Activated CD4-positive, alpha-beta T cell treated with anti-CD3 and anti-CD28 coated beads for 24 hours (primary cell): ENCODE results near the gene CBX1.
"Not testable (repeated sequence)": the region's sequence is repeated elsewhere in the genome, so short reads cannot be mapped to it uniquely, and the experiment has no call there.

Source experiments
- DNase-seq, 2 donors: peaks; one replicate each; pipeline ENCODE4 v3.0.0-alpha.2; 2020; ENCODE audit warnings: low read depth in 2 of 2

Gene CBX1

DNA sequence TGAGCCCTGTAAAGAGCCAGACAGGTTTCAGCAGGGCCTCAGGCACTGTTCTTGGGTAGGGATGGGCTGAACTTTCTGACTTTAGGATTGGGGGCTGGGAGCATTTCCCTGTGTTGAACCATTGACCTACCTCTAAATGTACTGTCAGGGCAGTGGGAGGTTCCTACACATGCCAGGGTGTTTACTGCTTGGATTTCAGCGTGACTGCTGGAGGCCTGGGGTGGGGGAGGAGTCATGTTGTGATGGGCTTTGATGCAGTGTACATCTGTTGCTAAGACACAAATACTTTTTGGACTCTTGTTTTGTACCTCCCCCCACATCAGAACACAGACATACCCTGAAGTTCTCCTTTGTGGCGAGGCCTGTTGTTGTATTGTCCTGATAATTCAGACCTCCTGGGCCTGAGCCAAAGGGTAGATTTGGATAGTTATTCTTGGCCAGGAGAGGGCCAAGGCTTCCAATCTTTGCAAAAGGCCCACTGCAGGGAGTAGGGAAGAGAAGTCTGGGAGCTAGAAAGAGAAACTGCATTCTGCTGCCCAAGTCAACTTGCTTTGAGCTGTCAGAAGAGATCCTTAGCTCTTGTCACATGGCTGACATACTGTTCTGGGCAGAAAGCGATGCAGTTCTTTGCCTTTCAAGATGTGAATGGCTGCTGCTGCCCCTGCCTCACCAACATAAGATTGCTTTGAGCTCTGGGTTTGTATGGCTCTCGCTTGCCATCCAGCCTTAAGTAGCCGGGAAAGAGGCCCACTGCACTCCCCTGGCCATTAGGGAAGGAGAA, 49.4 kb downstream of the CBX1 start:
- no peak for DNase-seq

DNA sequence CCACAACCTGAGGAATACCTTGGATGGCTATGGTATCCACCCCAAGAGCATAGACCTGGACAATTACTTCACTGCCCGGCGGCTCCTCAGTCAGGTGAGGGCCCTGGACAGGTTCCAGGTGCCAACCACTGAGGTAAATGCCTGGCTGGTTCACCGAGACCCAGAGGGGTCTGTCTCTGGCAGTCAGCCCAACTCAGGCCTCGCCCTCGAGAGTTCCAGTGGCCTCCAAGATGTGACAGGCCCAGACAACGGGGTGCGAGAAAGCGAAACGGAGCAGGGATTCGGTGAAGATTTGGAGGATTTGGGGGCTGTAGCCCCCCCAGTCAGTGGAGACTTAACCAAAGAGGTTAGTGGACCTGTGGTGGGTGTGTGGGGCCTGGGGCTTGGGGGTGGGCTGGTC, 50.0 kb downstream of the CBX1 start:
- DNase-seq: no peak

DNA sequence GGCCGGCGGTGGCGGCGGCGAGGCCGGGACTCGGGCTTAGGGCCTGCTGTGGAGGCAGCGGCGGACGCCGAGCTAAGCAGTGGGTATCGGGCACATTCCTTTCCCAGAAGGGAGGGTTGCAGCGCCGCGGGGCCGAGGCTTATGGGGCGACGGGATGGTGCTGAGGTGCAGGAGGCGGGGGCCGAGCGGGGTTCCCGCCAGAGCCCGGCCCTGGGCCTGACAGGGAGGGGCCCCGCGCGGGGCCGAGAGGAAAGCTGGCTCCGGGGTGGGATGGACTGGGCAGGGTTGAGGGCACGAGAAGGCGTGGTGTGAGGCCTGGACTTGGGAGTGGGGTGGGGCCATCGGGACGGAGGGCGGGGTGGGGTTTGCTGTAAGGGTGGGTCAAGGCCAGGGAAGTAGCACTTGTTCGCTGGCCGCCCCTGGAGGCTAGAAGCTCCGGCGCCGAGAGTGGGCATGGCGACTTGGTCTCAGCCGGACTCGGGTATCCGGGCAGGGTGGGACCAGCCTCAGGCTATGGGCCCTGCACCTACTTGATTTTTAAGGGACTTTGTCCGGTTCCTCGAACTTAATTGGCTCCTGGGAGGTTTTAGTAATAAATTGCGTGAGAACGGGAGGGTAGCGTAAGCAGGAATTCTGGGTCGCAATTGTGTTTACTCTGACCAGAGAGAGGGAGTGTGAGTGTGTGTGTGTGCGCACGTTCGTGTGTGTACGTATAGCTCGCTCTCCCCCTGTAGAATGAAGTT, 52.7 kb downstream of the CBX1 start:
- no peak for DNase-seq

DNA sequence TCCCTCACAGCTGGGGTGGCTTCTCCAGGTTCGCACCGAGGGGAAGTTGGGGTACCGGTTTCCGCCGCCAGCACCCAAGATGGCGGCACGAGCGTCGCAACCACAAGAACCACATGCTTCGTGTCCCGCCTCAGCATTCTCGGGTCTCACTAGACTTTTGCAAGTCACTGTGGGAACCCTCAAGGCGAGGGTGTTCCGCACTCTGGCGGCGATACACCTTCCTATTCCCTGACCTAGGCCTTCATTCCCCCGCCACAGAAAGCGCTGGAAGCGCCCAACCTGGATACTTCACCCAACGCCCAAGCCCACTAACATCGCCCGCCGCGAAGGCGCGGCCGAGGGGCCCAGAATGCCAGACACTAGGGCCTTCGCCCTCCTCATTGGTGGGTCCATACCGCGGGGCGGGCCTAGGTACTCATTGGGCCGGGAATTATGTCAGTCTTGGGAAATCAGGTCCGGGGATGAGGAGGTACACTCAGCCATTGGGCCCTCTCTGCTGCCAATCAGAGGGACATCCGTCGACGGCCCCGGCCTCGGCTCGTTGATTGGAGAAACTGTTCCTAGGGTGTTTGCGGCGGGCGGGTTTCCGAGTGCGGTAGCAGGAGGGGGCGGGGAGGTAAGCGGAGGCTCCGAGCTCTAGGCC, 53.4 kb downstream of the CBX1 start, which contains the start of gene NFE2L1:
TSS of gene NFE2L1 (plus strand) at position 619 of the 643 bp plus-strand sequence. CDS start 2,760 bp downstream, outside the sequence.
- DNase-seq: peak; percentile 95

DNA sequence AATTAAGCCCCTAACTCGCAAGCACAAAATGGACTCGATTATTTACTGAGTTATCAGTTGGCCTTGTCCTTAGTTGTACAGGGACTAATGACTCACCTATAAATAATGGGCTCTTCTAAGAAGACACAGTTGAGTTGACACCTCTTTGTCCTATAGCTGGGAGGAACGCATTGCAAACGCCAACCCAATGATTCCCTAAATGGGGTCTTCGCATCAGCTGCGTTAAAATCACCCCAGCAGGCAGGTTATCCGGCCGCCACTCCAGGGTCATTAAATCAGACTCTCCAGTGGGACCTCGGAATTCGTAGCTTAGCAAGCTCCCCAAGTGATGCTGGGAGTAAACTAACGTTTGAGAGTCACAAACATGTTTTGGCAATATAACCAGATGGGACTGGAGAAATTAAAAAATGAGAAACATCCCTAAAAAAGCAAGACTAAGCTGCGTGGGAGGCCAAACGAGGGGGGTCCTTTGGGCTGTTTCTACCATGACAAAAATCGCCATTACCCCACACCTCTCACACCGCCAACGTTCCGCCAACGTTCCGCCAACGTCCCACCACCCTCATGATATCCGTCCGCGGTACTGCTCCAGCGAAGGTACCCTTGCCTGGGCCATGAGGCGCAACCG, 54.1 kb downstream of the CBX1 start:
- DNase-seq: no peak

DNA sequence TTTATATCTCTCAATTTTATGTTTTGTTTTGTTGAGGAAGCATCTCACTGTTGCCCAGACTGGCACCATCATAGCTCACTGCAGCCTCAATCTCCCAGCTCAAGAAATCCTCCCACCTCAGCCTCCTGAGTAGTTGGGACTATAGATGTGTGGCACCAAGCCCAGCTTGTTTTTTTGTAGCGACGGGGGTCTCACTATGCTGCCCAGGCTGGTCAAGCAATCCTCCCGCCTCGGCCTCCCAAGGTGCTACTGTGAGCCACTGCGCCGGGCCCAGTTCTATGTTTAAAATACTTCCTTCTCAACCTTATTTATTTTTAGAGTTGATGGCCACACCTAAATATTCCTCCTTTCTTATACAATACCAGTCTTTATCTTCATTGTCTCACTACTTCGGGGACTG, 55.0 kb downstream of the CBX1 start:
- no peak for DNase-seq

DNA sequence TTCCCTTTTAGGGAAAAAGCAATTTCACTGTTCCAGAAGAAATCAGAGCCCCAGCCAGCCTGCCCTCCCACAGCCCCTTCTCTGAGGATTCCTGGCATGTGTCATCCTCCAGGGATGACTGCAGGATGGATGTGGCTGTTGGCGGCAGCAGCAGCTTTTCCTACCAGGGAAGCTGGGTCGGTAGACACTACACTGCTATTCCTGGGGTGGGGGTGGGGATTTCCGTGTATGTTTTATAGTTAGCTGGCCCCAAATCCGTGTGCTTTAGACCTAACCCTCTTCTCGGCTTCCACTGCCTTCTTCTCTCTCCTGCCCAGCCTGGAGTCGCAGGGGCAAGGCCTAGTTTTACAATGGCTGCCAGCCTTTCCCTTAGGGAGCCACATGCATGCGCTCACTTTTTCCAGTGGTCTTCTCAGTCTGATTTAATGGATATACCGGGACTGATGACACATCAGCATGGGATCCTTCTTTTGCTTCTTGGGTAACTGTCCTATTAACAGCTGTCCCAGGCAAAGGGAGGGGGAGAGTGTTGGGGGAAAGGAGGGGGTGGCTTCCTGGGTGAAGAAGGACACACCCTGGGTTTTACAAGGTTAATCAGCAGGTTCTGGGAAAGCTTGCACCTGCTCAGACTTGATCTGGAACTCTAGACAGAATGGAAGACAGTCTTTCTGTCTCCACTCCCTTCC, 55.8 kb downstream of the CBX1 start:
- no peak for DNase-seq

DNA sequence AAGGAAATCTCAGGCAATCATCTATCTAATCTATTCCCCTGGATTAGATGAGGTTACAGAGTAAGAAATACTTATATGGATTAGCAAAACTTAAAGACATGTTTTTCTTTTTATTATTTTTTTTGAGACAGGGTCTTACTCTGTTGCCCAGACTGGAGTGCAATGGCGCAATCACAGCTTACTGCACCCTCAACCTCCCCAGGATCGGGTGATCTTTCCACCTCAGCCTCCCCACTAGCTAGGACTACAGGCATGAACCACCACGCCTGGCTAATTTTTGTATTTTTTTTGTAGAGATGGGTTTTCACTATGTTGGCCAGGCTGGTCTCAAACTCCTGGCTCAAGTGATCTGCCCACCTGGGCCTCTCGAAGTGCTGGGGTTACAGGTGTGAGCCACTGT, 56.4 kb downstream of the CBX1 start:
- DNase-seq: no peak

DNA sequence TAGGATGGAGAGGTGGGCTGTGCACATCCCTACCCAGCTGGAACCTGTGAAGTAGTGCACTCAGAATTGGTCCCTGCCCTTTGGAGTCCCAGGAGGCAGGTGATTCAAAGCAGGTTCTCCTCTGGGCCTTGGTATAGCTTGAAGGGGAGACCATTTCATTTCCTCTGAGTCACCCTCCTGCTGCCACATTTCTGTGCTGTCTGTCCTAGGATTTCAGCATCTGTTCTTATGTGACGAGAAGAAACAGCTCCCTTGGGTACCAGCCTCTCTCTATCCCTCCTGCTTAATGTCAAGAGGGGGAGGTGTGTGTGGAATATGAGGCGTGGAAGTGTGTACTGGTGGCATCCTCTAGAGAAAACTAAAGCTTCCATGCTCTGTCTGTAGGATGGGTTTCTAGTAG, 58.1 kb downstream of the CBX1 start:
- DNase-seq: no peak

DNA sequence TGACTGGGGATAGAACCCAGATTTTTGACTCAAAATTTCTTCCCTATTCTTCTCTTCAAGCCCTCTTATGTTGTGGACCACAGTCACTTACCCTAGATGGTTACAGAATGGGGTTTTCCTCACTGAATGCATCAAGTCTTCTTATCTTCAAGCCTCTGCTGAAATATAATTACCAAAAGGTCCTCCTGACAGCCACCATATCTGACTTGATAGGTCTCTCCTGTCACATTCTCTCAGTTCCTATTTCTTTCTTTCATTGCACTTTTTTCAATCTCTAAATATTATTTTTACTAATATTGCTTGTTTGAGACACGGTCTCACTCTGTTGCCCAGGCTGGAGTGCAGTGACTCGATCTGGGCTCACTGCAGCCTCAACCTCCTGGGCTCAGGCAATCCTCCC, 62.6 kb downstream of the CBX1 start:
- DNase-seq: no peak

DNA sequence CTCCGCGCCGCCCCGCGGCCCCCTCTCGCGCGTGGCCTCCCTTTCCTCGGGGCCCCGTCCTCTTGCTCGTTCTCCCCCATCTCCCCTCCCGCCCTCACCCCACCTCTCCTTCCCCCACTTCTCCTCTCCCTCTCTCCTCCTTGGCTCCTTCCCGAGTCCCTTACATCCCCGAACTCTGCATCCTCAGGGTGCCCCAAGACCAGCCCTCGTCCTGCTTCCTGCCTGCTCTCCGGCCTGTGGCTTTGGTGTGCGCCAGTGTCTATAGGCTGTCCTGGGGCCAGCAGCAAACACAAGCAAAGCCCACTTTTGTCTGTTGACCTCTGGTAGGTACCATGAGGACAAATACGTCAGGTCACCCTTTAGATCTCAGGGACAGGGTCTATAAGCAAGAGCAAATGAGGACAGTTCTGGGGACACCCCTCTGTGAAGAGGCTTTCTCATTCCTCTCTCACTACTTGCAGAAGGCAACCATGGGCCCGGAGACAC, 63.4 kb downstream of the CBX1 start:
- DNase-seq: no peak

DNA sequence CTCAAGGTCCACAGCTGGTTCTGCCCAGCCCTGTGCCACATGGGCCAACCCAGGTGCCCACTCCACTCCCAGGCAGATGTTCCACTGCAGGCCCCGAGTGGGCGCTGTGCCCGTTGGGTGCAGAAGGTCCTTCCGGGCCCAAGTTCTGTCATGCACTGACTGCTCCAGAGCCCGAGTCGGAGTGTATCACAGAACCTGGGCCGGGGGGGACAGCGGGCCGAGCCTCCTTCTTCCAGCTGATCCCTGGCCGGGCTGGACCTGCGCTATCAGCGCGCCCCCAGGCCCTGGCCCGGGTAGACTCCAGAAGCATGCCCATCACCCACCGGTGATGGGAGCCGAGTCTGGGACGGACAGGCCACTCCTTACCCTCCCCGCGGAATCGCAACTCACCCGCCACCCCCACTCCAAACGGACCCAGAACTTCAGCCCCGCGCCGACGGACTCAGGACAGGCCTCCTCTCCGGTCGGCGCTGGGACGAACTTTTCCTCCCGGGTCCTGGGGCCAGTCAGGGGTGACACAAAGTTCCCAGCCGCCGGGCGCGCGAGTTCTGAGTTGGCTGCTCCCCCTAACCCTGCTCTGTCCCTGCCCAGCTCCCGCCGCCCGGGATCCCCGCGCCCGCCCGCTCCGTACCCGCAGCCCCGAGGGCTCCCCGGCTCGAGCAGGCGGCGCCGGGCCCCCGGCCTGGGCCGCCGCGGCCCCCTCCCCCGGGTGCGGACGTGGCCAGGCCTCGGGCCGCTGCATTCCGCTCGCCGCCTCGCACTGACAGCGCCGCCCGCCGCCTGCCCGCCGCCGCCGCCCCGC, 64.0 kb downstream of the CBX1 start, which contains the start of gene COPZ2:
TSS of gene COPZ2 (minus strand) at position 762 of the 802 bp plus-strand sequence. CDS start at position 742, 20 bp downstream.
- DNase-seq: peak in 1 of 2 donors; percentile 47

DNA sequence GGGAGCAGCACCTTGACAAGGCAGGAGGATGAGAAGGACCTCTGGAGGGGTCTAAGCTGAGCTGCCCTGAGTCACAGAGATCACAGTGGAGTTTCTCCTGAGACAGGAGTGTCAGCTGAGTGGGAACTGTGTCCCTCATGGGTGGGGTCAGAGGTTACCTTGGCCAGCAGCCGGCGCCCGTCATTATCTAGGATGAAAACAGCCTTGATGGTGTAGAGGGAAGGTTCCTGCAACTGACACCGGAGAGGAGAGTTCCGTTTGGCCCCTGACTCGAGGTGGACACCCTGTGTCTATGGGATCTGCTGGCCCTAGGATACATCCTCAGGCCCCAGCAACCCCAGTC, 64.6 kb downstream of the CBX1 start:
- DNase-seq: no peak

DNA sequence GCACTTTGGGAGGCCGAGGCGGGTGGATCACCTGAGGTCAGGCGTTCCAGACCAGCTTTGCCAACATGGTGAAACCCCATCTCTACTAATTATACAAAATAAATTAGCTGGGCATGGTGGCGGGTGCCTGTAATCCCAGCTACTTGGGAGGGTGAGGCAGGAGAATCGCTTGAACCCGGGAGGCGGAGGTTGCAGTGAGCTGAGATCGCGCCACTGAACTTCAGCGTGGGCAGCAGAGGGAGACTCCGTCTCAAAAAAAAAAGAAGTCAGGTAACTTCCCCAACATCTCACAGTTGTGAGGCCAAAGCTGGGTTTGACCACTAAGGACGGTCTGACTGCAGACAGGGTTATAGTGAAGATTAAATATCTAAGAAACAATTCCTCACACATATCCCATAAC, 66.5 kb downstream of the CBX1 start:
- DNase-seq: not testable (repeated sequence)

DNA sequence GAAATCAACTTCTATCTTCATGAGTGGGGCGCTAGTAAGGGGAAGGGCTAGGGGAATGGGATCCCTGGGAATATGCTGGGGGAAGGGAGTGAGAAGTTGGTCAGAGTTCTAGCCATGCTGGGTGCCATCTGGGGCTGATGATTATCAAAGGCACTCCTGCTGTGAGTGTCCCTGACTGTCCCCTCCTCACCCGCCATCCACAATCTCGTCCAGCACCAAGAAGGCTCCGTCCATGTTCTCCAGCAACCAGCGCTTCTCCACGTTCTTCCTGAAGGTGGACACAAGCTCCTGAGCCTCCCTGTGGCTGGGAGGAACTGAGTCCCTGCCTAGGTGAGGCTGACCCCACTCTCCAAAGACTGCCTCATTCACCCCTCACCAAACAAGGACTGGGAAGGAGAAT, 69.3 kb downstream of the CBX1 start:
- no peak for DNase-seq

DNA sequence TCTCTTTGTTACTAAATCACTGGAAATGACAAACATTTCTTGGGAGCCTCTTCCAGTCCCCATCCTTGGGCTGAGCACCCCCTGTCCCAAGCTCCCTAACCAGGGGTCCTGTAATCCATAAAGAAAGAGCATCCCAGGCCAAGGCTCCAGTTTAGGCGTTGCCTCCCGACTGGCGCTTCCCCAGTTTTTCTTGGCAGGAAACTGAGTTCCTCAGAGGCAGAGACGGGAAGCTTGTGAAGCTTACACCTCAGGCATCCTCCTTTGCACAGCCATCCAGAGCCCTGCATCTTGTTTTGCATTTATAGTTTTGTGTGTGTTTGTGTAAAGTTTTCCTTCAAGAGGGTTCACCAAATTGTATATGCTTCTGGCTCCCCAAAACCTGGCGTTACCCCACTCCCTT, 70.7 kb downstream of the CBX1 start:
- DNase-seq: no peak

DNA sequence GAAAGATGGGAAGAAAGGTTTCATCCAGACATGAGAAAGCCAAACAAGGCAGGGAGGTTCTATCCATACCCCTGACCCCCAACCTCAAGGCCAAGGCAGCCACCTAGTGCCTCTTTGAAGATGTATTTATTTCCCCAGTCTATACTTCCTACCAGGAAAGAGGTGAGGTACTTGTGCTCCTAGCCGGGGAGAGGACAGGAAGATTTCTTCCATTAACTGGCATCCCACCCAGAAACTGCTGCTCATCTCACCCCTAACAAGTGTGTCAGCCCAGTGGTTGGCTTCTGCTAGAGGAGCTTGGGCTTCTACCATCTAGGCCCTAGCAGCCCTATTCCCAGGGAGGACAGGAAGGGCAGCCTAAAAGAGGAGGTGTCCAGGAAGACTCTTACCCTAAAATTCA, 72.5 kb downstream of the CBX1 start:
- no peak for DNase-seq

DNA sequence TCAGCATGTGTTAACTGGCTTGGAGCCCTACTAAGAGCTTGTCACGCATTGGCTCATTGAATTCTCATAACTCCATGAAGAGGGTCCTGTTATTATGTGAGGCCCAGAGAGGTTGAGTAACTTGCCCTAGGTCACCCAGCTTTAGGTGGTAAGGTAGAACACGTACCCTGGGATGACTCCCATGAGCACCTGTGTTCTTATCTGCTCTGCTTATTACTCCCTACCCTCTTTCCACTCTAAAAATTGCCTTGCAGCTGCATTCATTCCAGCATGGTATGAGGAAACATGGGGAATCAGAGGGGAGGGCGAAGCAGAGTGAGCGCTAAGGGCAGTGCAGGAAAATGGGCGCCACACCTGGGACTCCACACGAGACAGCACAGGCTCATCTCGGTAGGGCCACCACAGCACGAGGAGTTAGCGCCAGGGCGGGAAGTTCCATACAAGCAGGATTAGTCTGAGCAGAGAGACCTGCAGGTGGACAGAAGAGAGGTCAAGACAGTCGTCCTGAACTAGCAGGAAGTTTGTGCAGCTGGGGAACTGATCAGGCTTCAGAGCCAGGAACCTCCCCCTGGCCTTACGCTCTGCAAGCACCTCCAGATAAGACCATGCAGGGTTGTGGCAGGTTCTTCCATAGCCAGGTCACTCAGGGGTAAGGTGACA, 73.8 kb downstream of the CBX1 start:
- DNase-seq: no peak

DNA sequence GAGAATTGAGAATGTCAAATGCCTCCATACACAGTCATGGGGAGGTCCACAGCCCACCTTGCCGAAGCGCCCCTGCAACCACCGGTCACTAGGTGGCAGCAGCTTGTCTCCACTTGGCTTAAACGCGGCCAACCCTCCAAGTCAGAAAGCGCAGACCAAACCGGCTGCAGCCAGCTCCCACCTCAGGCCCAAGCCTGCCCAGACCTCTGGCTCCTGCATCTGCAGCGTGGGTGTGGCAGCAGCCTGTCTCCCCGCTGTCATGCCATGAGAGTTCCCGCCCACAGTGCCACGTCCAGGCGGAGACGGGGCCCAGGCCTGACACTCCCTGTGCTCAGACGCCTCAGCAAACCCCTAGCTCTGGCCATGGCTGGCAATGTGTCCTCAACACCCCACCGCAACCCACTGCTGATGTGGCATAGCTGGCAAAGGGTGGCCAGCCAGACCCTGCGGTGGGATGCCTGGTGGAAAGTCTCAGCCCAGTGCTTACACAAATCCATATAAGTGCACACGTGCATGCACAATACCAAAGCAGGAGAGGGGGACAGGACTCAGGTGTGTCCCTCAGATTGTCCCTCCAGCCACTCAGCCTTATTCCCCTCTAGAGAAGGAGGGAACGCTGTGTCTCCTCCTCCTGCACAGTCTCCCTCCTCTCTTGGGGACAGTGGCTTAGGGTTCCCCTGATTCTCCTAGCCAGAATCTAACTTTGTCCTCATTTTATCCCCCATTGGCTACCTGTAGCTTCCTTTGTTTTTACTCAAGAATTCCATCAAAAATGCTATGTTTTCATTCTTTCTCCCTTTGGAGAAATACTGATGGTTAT, 74.6 kb downstream of the CBX1 start:
- peak; percentile 48 to 64 for DNase-seq
